ENCODE data around the gene FBXO17.
A peak's percentile ranks its signal among the peaks of the same experiment; 100 is the strongest.
"Not testable (repeated sequence)": the region's sequence is repeated elsewhere in the genome, so short reads cannot be mapped to it uniquely, and the experiment has no call there.

Gene FBXO17

DNA sequence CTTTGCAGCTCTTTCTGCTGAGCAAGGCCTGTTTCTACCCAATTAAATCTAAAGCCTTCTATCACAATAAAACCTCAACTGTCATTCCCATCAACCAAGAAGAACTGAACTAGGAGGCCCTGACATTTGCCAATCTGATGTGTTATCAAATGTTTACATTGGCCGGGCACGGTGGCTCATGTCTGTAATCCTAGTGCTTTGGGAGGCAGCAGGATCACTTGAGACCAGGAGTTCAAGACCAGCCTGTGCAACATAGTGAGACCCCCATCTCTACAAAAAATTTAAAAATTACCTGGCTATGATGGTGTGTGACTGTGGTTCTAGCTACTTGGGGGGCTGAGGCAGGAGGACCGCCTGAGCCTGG lies 2.8 kb upstream of the FBXO17 start:
- DNase-seq, result no peak

DNA sequence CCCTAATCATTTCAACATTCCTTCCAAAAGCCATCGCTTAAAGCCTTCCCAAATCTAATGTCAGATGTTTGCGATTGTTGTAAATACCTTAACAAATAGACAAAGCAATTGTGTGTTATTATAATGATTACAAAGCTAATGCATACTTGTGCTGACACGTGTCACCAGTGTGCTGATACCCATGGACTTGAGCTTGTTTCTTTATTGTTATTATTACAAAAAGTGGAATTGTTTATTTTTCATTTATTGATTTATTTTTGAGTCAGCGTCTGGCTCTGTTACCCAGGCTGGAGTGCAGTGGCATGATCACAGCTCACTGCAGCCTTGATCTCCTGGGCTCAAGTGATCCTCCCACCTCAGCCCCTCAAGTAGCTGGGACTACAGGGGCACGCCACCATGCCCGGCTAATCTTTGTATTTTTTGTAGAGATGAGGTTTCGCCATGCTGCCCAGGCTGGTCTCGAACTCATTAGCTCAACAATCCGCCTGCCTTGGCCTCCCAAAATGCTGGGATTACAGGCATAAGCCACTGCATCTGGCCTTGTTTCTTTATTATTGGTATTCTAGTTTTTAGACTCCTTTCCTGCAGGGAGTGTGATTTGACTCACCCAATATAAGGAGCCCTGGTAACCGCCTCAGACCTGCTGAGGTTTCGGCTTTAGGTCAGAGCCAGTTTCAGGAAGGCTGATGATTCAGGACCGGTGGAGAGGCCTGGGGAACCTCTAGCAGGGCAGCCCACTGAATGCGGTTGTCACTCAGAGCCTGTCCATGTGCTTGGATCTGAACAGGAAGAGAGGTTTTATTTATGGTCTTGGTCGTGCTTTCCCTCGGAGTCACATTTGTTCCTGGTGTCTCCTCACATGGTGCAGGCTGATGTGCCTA lies 2.1 kb upstream of the FBXO17 start:
- no peak for DNase-seq

DNA sequence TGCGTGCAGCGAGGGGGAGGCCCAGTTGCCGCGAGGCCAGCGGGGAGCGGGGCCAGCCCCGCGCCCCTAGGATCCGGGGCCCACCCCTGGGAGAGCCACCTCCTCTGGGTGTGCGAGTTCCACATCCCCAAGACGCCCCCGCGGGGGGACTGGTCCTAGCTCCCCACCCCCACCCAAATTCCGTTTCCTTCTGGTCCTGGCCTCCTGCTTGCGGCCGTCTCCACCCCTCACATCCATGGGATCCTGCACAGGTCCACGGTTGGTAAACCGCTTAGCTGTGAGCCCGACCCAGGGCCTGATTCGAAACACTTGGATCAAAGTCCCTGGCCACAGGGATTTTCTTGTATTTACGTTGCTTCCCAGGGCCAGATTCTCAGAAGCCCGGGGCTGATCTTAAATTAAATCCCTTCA lies 324 bp upstream of the FBXO17 start:
- no peak for DNase-seq

DNA sequence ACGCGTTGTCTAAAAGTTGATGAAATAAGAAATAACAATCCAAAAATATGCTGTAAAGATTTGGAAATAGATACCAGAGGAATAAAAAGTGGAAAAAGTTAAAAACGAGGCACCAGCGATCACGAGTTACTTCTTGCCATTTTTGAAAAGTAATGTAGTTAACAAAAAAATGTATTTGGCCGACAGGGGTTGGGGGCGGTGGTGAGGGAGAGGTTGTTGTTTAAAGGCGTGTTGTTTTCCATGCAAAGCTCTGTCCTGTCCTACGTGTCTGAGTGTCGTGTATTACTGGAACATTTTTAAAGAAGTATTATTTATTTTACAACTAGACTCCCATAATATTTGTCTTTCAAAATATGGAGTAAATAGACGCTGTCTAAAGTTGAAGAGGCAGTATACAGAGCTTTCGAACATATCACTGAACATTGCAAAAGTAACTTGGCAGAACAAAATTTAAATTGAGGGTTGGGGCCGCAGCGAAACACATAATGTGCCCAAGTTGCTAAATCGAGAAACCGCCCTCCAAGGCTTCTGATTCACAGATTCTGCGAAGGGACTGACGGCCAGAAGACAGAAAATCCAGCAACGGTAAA lies 823 bp downstream of the FBXO17 start:
- no peak for DNase-seq

DNA sequence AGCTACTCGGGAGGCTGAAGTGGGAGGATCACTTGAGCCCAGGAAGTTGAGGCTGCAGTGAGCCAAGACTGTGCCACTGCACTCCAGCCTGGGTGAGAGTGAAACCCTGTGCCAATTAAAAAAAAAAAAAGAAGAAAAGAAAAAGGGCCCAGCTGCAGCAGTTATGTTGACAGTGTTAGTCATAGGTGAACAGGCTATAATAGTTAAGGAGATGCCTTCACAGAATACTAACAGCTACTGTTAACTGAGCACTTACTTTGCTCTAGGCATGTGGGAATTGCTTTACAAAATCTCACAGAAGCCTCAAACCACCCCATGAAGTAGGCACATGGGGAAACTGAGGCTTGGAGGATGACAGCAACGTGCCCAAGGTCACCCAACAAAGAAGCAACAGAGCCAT lies 3.9 kb downstream of the FBXO17 start:
- DNase-seq, result no peak

DNA sequence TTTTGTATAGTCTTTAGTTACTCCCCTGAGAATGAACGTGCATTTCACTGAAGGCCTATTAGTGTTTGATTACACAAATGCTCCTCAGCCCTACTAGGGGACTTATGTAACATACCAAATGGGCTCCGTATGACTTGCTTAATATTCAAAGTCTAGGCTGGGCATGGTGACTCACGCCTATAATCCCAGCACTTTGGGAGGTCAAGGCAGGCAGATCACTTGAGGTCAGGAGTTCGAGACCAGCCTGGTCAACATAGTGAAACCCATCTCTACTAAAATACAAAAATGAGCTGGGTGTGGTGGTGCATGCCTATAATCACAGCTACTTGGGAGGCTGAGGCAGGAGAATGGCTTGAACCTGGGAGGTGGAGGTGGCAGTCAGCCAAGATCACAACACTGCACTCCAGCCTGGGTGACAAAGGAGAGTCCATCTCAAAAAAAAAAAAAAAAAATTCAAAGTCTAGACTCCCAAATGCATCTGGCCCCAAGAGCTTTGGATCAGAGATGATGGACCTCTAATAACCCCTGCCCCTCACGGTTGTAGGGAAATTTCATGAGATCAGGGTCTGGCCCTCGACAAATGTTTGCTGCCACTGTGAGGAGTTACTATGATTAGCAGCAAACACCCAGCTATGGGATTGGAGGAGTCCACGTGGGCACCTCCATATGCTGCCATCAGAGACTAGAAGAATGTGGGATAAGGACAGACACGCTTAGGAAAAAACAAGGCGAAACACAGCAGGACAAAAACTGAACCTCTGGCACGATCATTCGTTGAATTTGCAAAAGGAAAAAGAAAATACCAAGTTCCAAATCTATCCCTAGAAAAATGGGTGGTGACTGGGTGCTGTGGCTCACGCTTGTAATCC lies 4.6 kb downstream of the FBXO17 start:
- DNase-seq, result no peak

DNA sequence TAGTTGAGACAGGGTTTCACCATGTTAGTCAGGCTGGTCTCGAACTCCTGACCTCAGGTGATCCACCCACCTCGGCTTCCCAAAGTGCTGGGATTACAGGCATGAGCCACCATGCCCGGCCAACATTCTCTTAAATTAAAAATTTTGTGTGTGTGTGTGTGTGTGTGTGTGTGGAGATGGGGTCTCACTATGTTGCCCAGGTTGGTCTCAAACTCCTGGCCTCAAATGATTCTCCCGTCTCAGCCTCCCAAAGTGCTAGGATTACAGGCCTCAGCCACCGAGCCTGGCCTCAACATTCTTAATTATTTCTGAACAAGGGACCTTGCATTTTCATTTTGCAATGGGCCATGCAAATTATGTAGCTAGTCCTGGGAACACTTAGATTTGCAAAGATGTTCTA lies 9.4 kb downstream of the FBXO17 start:
- DNase-seq, result not testable (repeated sequence)

DNA sequence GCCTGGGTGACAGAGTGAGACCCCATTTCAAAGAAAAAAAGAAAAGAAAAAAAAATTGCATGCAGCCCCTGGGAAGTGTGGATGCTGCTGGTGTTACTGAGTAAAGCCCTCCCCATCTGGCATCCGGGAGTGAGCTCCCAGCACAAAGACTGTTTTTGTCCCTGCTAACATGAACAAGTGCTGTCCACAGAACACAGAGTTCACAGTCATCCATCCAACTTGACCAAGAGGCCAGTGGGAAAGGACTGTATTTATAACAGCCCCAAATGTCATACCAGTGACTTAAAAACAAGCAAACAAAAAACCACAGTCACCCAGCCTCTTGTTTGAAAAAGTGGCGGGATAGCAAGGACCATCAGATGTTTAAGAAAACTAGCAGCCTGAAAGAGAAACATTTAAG lies 10.8 kb downstream of the FBXO17 start:
- DNase-seq, result no peak

DNA sequence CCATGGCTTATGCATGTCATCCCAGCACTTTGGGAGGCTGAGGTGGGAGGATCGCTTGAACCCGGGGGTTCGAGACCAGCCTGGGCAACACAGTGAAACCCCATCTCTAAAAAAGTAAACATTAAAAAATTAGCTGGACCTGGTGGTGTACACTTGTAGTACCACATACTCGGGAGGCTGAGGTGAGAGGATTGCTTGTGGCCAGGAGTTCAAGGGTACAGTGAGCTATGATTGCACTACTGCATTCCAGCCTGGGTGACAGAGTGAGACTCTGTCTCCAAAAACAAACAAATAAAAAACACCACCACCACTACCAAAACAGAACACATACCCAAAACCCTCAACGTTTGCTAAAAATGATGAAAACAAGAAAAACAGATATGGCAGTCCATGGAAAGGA lies 15.9 kb downstream of the FBXO17 start:
- no peak for DNase-seq

DNA sequence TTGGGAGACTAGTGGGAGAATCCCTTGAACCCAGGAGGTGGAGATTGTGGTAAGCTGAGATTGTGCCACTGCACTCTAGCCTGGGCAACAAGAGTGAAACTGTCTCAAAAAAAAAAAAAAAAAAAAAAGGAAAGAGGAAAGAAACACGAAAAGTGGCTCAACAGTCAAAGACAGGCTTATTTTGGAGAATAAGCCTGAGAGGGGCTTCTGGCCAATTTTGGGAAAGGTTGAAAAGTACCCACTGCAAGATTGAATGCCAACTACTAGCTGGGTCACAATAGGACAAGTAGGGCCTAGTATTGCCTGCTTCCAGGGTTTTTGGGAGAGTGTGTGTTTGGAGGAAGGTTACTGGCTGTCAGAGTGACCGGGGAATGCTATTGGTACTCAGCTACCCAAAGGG lies 17.2 kb downstream of the FBXO17 start:
- DNase-seq, result no peak

DNA sequence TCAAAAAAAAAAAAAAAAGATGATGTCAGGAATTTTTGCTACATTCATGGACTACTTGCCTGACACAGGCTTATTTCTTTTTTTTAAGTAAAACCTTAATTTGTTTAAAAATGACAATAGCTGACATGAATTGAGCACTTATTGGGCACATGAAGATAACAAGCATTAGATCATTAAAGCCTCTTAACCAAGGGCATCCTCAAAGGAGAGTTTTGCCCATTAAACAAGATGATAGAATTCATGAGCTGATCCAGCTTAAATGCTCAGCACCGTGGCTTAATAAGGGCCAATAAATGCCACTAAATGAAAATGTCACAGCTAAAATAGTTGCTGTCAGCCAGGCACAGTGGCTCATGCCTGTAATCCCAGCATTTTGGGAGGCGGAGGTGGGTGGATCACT lies 19.3 kb downstream of the FBXO17 start:
- no peak for DNase-seq

DNA sequence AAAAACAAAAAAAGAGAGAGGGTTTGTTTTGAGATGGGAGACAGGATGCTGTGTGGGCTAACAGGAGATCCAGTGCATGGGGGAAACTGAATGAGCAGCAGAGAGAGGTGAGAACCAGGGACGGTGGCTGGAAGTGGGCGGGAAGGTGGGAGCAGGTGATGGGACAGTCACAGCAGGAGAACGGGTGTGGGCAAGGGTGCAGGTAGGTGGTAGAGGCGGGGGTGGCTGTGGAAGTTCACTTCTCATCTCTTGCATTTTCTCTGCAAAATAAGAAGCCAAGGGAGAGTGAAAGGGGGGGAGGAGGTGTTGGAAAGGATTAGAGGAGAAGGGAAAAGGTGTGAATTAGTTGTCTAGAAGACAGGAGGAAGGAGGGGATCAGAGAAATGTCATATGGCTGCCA lies 21.9 kb downstream of the FBXO17 start:
- DNase-seq, result no peak

DNA sequence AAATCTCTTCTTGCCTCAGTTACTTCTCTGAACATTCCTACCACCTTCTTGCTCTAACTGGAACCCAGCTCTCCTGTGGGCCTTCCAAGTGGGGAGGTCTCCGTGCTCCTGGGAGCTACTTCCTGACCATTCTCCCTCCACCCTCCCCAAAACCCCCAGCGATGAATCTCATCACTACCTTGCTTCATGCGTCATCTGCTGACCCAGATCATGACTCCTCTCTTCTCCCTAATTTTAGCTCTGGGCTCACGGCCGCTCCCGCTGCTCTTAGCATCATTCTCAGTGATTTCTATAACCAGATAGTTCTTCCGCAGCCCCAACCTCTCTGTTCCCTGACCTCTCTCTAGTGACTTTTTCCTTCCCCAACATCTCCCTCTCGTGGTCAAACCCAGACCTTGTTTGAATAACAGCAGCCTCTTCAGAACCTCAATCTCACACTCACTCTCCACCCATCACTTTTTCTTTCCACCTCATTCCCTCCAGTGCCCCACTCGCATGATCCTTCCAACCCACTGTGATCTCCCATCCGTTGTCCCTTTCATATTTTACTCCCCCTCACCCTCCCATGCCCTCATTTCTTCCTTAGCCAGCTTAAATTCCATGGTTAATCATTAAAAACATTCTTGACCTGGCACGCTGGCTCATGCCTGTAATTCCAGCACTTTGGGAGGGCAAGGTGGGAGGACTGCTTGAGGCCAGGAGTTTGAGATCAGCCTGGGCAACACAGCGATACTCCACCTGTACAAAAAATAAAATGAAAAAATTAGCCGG lies 23.0 kb downstream of the FBXO17 start:
- no peak for DNase-seq

DNA sequence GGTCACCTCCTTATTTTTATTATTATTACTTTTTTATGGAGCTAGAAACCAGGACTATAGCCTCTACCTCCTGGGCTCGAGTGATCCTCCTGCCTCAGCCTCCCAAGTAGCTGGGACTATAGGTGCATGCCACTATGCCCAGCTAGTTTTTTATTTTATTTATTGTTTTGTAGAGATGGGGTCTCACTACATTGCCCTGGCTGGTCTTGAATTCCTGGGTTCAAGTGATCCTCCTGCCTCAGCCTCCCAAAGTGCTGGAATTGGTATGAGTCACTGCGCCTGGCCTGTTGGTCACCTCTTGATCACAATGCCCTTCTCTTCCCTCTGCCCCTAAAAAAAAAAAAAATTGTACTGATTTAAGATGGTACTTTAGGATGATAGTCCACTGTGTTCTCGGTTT lies 24.4 kb downstream of the FBXO17 start:
- DNase-seq, result no peak

DNA sequence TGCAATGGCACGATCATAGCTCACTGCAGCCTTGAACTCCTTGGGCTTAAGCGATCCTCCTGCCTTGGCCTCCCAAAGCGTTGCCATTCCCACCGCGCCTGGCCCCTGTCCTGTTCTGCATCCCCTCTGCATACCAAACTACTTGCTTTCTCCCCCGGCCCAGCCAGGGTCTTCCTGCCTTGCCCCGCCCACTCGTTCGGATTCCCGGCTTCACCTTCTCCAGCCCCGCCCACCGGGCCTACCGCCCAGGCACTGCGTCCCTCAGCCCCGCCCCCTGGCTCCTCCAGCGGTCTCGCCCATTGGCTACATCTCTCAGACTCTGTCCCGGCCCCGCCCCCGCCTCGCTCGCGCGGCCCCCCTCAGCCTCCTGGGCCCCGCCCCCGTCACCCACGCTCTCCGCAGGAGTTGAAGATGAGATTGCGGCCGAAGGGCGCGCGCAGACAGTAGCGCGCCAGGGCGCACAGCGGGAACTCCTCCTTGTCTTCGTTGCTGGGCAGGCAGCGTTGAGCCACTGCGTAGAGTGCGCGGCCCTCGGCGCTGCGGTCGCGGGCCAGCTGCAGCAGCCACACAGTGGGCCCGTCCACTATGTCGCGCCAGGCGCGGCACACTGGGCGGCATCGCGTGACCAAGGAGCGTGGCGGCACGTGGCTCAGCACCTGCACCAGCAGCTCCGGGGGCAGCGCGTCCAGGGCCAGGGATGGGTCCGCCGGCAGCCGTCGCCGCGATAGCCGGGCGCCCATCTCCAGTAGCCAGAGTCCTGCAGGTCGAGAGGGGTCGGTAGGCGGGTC lies 25.8 kb downstream of the FBXO17 start:
- DNase-seq, result peak; percentile 70

DNA sequence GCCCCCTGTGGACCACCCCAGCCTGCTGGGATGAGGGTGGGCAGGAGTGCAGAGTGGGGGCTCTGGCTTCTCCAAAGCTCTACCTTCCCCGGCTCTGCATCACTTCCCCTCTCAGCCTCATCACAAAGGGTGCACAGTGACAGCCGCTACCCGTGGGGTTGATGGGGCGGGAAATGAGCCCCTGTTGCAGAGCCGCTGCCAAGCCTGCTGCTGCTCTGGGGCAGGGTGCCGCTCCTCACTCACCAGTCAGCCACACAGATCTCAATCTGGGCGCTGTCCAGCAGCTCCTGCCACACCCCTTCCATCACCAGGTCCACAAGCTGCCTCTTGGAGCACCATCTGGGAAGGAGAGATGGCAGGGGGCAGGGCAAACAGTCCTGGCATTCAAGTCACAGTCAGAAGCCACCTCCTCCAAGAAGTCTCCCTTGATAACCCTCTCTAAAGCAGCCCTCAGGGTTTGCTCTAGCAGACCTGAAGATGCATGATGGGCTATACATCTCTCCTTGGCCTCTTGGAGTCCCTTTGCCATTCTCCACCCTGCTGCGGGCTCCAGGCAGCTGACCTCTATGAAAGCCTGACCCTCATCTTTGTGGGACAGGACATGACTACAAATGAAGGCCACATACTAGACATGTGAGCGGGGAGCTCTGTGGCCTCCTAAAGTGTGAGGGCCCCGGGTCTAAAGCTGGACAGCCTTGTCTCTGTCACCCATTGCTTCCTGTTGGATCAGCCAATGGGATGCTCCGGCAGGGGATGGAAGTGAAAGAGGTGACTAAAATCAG lies 29.1 kb downstream of the FBXO17 start:
- DNase-seq, result no peak

DNA sequence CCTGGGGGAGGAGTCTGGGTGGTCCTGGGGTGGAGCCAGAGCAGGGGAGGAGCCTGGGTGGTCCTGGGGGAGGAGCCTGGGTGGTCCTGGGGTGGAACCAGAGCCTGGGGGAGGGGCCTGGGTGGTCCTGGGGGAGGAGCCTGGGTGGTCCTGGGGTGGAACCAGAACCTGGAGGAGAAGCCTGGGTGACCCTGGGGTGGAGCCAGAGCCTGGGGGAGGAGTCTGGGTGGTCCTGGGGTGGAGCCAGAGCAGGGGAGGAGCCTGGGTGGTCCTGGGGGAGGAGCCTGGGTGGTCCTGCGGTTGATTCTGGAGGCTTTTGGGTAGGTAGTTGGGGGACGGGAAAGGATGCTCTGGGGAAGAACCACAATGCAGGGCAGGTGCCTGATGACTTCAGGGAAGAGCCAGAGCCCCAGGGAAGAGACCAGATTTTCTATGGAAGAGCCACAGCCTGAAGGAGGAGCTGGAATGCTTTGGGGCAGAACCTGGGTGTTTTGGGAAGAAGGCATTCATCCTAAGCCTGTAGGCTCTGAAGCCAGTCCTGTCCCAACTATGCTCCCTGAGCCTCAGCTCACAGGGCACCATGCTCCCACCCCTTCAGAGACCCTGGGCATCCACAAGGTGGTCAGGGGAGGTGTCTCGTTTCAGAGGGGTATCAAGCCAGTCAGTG lies 29.8 kb downstream of the FBXO17 start:
- no peak for DNase-seq

DNA sequence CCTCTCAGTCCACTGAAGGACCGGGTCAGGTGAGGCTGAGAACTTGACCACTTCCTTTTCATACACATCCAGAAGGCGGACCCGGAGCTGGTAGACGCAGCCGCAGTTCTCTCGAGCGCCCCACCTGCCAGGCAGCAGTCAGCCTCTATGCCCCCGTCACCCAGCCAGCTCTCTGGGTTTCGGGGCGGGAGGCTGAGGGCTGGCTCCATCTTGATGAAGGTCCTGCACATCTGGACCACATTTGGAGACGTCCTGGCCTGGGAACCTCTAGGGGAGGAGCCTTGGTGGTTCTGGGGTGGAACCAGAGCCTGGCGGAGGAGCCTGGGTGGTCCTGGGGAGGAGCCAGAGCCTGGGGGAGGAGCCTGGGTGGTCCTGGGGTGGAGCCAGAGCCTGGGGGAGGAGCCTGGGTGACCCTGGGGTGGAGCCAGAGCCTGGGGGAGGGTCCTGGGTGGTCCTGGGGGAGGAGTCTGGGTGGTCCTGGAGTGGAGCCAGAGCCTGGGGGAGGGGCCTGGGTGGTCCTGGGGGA lies 30.5 kb downstream of the FBXO17 start:
- no peak for DNase-seq

DNA sequence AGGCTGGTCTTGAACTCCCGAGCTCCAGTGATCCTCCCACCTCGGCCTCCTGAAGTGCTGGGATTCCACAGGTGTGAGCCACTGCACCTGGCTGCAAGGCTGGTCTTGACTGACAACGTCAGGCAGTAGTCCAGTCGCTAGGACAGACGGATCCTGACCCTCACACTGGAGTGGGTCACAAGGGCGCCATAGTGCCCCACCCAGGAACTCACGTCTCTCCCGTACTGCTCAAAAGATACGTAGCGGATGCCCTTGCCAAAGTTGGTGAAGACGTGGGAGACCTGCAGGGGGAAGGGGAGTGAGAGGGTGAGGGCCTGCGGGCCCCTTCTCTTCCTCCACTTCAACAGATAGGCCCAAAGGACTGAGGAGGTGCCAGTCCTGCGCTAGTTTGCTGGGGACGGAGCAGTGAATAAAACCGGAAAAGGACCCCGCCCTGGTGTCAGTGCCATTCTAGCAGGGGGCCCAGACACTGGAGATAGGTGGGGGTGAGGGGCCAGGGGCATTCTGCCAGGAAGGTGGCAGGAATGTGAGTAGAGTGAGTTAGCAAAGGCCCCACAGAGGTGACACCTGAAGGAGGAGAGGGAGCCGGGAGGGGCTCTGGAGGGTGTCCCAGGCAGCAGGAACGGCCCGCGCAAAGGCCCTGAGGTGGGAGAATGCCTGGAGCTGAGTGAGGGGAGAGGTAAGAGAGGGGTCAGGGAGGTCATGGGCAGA lies 32.9 kb downstream of the FBXO17 start:
- DNase-seq, result no peak

DNA sequence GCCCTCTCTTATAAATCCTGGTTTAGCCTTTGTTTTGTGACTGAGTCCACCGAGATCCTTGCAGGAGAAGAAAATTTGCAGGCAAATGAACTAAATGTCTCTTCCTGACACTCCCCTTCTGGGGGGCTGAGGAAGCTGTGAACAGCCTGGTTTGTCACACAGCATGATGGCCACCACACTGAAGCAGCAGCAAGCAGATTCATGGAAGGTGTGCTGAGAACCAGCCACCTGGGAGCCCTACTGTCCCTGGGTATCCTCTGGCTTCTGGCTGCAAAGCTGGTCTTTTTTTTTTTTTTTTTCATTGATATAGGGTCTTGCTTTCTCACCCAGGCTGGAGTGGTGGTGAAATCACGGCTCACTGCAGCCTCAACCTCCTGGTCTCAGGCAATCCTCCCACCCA lies 33.6 kb downstream of the FBXO17 start:
- no peak for DNase-seq
